Upper lobe of right lung (tissue), 1 donor: Measurements from ENCODE around the gene CREB3. TPM values are rescaled to one million over a fixed set of nuclear protein-coding genes. Genes with fewer than 3 reads are reported as not detected.

Source experiments
- ATAC-seq: fragments of 200-7000 bp; cut with Tn5 transposase; one replicate; pipeline ENCODE4 v1.9.1; 2020; ENCODE audit warnings: mild to moderate bottlenecking, moderate library complexity
- DNase-seq: peaks from one replicate; pipeline ENCODE4 v3.0.0-alpha.2; 2020
- H3K27ac ChIP-seq: fragments of 200-600 bp; one replicate; pipeline ENCODE4 v1.8.0; 2022
- H3K27me3 ChIP-seq: fragments of 200-600 bp; one replicate; pipeline ENCODE4 v1.8.0; 2022; ENCODE audit warnings: mild to moderate bottlenecking
- H3K36me3 ChIP-seq: fragments of 200-600 bp; one replicate; pipeline ENCODE4 v1.8.0; 2022
- H3K4me1 ChIP-seq: fragments of 200-600 bp; one replicate; pipeline ENCODE4 v1.8.0; 2022
- H3K4me3 ChIP-seq: fragments of 200-600 bp; one replicate; pipeline ENCODE4 v1.8.0; 2022; ENCODE audit warnings: mild to moderate bottlenecking
- H3K9me3 ChIP-seq: fragments of 200-600 bp; one replicate; pipeline ENCODE4 v1.8.0; 2022
- CTCF ChIP-seq: fragments of 200-600 bp; IDR thresholded peaks from one replicate; pipeline ENCODE4 v1.8.0; 2022; ENCODE audit warnings: antibody characterized with exemption
- intact Hi-C: fragments of 100-400 bp; cut with DNase I; formaldehyde crosslinking; loops from one replicate; pipeline ENCODE4 v1.11.0; 2022
- total RNA-seq: library from RNA; stranded (reverse); fragmentation: NEBNext Ultra II Directional; extraction: Animal tissue kit (Norgen Biotek cat#: 25700); gene quantifications from one replicate; pipeline ENCODE4 v1.2.1, GENCODE V29; 2021
- donor health status: DM: no; HTN: yes; CAD: no; lungs with severe emphysema.

The CREB3 gene
- total RNA-seq, 1 donor from 2014 or later: 34.9 TPM

- Histone ChIP-seq H3K27ac (no peak overlapping the region), H3K4me1 (peaks cover 16% of the 10 kb centered on the region), H3K9me3 (no peaks in the 10 kb centered on the region), H3K27me3 (no peaks in the 10 kb centered on the region), H3K36me3 (no peaks in the 10 kb centered on the region), H3K4me3 (no peak overlapping the region)
- intact Hi-C loops: no loop called here
- DNase-seq (no peak), ATAC-seq (no peak)
- TF ChIP-seq CTCF: no peak
Observed at GRCh38 chr9:35766997-35767396, 34.5 kb downstream of the CREB3 start.

DNA sequence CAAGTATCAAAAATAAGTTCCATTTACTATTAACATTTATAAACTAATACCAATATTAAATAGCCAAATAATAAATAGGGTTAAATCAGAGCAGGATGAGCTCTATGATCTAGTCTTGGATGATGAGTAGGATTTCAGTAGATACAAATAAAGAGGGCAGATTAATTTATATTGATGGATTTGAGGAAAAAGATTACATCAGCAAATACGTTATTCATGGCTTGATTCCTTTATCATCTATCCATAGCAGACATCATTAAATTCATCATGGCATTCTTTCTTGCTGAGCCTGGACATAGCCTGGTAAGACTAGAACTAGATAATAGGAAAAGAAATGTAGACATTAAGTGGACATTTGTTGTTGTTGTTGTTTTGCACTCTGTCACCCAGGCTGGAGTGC is 35.0 kb downstream of the CREB3 start:
- H3K4me3 ChIP-seq: no peak overlapping the region
- ATAC-seq: no peak
- H3K4me1 ChIP-seq: peaks cover 19% of the 10 kb centered on the region
- H3K36me3 ChIP-seq: no peaks in the 10 kb centered on the region
- H3K27ac ChIP-seq: no peak overlapping the region
- H3K9me3 ChIP-seq: no peaks in the 10 kb centered on the region
- intact Hi-C loops: no loop called here
- no peak for TF ChIP-seq CTCF
- H3K27me3 ChIP-seq: no peaks in the 10 kb centered on the region
- DNase-seq: no peak

- peaks cover 19% of the 10 kb centered on the region for H3K4me1 ChIP-seq
Observed at GRCh38 chr9:35769763-35770162, 37.3 kb downstream of the CREB3 start.

GRCh38 chr9:35771075-35771433 is 38.6 kb downstream of the CREB3 start:
- H3K4me3 ChIP-seq: peak overlapping the region; percentile 8
- ATAC-seq: peak; percentile 68
- no peaks in the 10 kb centered on the region for H3K9me3 ChIP-seq
- no peak for DNase-seq
- peaks cover 19% of the 10 kb centered on the region for H3K4me1 ChIP-seq
- peak overlapping the region; percentile 53 for H3K27ac ChIP-seq
- intact Hi-C loops: no loop called here
- H3K27me3 ChIP-seq: no peaks in the 10 kb centered on the region
- H3K36me3 ChIP-seq: no peaks in the 10 kb centered on the region
- no peak for TF ChIP-seq CTCF

More at GRCh38 chr9:35769763-35770162, 37.3 kb downstream of the CREB3 start:
- Histone ChIP-seq H3K27me3 (no peaks in the 10 kb centered on the region), H3K36me3 (no peaks in the 10 kb centered on the region), H3K27ac (no peak overlapping the region), H3K4me3 (no peak overlapping the region), H3K9me3 (no peaks in the 10 kb centered on the region)
- ATAC-seq (no peak), DNase-seq (no peak)
- TF ChIP-seq CTCF: no peak
- intact Hi-C loops: no loop called here

DNA sequence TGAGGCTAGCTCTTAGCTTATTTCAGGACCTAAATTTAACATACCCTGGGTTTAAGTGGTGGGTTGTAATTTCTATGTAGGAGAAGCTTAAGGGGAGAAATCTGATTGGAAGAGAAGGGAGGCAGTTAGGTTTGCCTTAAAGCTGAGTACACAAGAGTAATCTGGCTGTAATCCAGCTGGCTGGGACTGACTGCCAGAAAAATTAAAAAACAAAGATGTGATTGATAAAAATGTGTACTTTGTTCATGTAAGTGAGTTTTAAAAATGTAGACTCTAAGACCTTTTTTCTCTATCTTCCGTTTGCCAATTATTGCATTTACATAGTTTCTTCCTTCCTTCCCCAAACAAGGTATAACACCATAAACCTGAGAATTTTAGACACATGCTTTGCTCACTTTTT is 39.1 kb downstream of the CREB3 start:
- no peak for ATAC-seq
- peaks cover 19% of the 10 kb centered on the region for H3K4me1 ChIP-seq
- H3K36me3 ChIP-seq: no peaks in the 10 kb centered on the region
- DNase-seq: no peak
- no peaks in the 10 kb centered on the region for H3K27me3 ChIP-seq
- H3K27ac ChIP-seq: peak overlapping the region; percentile 53
- intact Hi-C loops: no loop called here
- no peaks in the 10 kb centered on the region for H3K9me3 ChIP-seq
- H3K4me3 ChIP-seq: peak overlapping the region; percentile 8
- TF ChIP-seq CTCF: no peak

- no peak for TF ChIP-seq CTCF
- no peak for ATAC-seq
- H3K4me3 ChIP-seq: no peak overlapping the region
- no peaks in the 10 kb centered on the region for H3K9me3 ChIP-seq
- DNase-seq: no peak
- no peaks in the 10 kb centered on the region for H3K36me3 ChIP-seq
- no peaks in the 10 kb centered on the region for H3K27me3 ChIP-seq
- intact Hi-C loops: no loop called here
- H3K4me1 ChIP-seq: peaks cover 19% of the 10 kb centered on the region
- no peak overlapping the region for H3K27ac ChIP-seq
Observed at GRCh38 chr9:35771943-35772342, 39.5 kb downstream of the CREB3 start.
